ENCODE results near the gene ILF3.

The ILF3 gene

DNA sequence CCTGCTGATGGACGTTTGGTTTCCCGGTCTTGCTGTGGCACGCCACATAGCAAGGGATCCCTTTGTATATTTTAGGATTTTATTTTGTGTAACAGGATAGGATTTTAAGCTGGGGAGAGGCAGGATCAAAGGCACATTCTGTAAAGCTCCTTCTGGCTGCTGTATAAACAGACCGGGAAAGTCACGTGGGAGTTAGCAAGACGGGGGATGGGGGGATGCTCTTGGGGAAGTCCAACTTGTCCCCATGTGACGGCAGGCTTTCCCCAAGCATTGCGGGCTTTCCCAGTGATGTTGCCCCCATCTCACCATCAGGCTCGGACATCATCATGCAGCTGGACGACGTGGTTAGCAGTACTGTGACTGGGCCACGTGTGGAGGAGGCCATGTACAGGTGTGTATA is 52.8 kb downstream of the ILF3 start:
- DNase-seq = no peak

DNA sequence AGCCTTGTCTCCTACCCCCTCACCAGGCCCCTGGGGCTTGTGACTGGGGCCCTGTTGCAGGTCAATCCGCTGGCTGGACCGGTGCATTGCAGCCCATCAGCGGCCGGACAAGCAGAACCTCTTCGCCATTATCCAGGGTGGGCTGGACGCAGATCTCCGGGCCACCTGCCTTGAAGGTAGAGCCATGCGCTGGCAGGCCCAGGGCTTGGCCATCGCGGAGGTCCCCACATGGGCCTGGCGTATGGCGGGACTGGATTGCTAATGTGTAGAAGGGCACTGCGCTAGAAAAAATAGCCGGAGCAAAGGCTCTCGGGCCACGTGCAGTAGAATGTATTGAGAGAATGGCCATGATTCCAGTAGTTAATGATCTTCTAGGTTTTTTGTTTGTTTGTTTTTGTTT is 53.3 kb downstream of the ILF3 start:
- DNase-seq = no peak

DNA sequence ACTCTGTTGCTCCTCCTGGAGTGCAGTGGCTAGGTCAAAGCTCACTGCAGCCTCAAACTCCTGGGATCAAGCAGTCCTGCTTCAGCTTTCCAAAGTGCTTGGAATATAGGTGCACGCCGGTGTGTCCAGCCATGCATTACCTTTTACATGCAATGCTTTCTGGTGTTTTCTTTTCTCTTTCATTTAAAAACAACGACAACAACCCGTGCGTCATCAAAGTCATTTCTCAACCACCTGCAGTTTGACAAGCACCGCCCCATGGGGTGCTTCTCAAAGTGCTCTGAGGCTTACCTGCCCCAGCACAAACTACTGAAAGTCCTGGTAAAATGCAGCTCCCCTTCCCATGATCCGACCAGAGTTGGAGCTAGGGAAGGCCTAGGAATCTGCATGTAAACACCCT is 54.1 kb downstream of the ILF3 start:
- no peak for DNase-seq

DNA sequence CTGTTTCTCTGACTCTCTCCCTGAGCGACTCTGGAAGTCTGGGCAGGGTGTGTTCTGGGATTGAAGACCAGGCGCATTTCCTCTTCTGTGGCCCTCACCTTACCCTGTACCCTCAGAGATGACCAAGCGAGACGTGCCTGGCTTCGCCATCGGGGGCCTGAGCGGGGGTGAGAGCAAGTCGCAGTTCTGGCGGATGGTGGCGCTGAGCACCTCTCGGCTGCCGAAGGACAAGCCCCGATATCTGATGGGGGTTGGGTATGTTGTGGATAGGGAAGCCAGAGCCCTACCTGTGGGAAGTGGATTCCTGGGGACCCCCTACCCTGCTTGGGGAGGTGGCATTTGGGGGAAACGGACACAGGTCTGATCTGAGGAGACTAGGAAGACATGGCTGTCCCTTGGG is 57.9 kb downstream of the ILF3 start:
- no peak for DNase-seq

DNA sequence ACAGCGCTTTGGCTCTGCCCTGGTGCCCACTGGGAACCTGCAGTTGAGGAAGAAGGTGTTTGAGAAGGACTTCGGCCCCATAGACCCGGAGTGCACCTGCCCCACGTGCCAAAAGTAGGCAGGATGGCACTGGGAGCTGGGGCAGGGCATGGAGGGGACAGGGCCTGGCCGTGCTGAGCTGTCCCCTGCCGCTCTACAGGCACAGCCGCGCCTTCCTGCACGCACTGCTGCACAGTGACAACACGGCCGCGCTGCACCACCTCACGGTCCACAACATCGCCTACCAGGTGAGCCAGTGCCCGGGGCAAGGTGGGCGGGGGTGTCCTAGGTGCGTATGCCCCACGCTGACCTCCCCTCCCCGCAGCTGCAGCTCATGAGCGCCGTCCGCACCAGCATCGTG is 58.6 kb downstream of the ILF3 start:
- DNase-seq = no peak

DNA sequence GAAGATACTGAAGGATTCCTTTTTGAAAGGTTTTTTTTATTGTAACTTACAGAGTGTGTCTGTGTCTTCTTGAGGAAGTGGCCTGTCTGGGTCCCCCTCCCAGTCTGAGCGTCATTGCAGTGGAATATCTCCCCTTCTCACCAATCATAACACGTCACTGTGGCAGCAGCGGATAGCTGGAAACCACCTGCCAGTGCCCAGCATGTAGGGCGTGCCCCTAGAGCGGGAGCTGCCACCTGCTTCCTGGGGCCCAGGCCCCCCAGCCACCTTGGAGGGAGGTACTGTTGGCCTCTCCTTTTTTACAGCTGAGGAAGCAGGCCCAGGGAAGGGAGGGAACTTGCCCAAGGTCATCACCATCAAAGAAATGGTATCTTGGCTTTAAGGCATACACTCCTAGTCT is 59.2 kb downstream of the ILF3 start:
- no peak for DNase-seq

DNA sequence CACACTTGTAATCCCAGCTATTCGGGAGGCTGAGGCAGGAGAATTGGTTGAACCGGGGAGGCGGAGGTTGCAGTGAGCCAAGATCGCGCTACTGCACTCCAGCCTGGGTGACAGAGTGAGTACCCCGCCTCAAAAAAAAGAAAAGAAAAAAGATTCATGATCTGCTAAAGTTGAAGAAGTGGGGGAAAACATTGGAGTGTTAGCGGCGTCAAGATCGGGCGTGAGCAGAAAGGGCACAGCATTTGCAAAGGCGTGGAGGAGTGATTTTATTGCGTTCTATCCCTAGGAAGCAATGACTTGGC is 62.9 kb downstream of the ILF3 start:
- no peak for DNase-seq

DNA sequence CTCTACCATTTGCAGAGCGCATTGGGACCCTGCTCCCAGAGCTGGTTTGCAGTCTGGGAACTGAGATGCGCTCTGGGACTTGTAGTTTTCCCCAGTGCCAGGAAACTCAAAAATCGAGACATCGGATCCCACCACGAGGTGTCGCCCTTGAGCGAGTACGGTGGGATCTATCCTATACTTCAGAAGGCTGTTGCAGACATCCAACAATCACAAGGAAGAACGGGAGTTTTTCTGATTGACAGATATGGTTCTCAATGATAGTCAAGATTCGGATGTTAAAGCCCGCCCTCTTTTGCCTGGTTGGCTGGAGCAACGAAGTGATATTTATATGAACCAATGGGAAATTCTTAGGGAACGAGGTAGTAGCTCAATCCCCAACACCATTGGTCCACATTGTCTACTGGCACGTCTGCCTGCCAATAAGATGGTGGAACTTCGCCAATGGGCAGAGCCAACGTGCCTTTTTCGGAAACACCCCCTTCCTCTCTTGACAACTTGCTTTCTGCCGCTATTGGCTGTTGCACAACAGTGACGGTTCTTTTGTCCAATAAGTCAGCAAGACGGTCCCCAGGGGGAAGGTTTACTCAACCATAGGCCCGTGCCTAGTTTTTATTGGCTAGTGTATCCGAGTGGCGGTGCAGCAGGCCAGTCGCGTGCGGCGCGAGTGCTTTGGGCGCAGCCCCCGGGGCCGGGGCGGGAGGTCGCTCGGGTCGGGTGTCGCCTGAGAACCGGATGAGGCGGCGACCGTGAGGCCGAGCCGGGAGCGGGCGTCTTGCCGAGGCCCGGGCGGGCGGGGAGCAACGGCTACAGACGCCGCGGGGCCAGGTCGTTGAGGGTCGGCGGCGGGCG is 63.4 kb downstream of the ILF3 start, which contains the start of gene DNM2:
Gene DNM2 (plus strand): TSS at position 724 of the 849 bp plus-strand sequence. CDS start 164 bp downstream, outside the sequence.
- peak; percentile 100 for DNase-seq

DNA sequence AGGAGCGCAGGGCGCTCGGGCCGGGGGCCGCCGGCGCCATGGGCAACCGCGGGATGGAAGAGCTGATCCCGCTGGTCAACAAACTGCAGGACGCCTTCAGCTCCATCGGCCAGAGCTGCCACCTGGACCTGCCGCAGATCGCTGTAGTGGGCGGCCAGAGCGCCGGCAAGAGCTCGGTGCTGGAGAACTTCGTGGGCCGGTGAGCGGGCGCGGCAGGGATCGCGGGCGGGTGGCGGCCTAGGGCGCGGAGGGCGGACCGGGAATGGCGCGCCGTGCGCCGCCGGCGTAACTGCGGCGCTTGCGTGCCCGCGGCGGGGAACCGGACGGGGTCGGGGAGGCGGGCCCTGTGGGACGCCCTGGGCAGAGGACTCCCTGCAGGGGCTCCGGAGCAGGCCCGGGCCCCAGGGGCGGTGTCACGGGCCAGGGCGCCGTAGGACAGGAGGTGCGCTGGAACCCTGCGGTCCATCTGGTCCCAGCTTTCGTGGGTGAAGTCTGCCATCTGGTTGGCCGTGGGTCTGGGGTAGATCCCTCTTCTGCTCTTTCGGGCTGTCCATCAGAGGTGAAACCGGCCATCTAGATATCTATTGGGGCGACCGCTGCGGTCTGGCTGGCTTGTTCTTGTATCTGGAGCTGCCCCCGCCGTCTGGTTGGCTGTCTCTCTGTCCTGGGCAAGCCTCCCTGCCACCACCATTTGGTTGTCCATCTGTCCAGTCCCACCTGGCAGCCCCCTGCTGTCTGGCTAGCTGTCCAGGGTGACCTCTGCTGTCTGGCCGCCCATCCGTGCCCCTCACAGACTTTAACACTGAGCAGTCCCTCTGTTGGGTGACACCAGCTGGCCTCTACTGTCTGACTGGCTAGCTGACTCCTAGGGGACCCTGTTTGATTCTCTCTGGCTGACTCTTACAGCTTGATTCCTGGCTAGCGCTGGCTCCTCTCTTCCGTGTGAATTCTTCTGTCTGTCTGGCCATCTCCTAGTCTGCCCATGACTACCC is 64.4 kb downstream of the ILF3 start:
- peak; percentile 68 for DNase-seq

DNA sequence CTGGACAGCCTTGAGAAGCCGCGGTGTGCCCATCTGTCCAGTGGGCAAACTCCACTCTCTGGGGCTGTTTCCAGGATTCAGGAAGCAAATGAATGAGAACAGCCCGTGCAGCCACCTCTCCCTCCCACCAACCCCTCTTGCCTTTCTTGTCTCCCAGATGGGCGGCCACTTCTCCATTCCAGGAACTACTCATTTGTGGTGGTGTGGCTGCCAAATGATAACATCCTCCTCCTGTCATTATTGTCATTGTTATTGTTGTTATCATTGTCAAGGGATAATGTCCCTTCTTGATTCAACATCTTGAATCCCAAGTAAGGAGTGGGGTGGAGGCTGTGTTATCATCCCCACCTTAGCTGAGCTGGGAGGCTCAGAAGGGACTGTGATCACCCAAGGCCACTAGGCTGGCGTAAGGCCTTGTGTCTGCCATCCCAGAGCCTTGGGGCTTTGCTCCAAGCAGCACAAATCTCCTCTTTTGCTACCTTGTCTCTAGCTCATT is 65.4 kb downstream of the ILF3 start:
- no peak for DNase-seq

DNA sequence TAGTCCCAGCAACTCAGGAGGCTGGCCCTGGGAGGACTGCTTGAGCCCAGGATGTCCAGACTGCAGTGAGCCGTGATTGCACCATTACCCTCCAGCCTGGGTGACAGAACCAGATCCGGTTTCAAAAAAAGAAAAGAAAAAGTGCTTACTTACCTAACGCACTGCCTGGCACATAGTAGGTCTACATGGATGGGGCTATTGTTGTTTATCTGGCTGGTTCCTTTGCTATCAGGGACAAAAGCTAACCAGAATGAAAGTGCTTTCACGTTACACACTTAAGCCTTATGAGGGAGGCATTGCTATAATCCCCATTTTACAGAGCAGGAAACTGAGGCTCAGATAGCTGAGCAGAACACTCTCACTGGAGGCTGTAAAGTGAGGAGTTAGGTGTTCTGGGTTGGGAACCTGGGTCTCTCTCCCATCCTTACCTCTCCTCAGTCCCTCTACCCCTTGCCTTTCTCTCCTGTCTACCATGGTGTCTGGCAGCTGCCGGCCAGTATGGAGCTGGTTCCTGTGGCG is 66.5 kb downstream of the ILF3 start:
- DNase-seq = no peak

DNA sequence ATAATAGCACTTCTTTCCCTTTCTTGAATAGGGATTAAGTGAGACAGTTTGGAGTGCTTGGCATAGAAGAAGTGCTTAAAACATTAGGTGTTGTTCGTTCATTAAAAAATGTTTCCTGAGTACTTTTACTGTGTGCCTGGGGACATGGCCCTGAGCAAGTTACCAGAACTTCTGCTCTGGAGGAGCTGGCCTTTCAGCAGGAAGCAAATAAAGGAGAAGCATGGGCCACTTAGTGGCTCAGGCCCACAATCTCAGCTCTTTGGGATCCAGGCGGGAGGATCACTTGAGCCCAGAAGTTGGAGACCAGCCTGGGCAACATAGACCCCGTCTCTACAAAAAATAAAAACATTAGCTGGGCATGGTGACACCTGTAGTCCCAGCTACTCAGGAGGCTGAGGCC is 69.4 kb downstream of the ILF3 start:
- no peak for DNase-seq

DNA sequence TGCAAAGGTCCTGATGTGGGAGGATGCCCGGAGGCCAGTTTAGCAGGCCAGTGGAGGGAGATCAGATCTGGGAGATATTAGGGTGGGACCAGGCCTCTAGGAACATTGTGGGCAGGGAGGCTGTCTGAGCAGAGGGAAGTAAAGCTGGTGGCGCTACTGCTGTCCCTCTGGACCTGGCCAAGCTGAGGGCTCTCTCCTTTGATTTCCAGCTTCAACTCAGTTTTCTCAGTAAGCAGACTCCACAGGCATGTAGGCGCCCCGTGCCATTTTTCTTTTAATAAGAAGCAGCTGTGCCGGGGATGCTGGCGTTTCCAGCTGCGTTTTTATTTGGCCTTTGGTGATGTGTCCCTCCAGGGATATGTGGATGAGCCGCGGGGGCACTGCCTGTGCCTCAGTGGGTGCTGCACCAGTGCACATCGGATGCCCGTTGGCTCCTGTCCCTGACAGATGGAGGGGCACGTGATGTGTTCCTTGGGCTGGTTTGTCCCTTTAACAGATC is 70.5 kb downstream of the ILF3 start:
- DNase-seq = no peak

DNA sequence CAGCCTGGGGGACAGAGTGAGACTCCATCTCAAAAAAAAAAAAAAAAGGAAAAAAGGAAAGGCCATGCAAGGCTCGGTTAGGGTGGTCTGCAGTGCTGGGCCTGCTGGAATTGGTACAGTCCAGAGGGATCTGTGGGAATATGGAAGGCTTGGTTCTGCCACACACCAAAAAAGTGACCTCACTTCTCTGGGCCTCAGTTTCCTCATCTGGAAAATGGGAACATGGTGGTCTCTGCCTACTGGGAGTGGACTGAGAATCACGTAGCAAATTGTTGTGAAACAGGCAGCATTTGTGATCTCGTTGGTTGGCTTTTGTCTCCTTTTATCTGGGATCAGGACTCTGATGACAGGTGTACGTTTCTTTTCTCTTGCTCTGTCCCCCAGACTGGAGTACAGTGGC is 71.3 kb downstream of the ILF3 start:
- DNase-seq = no peak

DNA sequence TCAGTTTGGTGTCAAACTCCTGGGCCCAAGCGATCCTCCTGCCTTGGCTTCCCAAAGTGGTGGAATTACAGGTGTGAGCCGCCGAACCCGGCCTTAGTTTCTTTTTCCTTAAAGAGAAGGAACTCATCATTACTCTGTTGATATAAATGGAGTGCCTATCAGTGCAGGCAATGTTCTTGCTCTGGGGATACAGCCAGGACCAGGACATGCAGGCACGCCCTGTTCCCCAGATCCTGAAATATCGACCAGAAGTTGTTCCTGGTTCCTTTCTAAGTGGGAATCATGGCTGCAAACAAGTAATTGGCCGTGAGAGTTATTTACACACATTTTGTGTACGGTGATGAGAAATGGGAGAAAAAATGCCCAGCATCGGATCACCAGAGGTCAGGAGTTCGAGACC is 72.1 kb downstream of the ILF3 start:
- no peak for DNase-seq

DNA sequence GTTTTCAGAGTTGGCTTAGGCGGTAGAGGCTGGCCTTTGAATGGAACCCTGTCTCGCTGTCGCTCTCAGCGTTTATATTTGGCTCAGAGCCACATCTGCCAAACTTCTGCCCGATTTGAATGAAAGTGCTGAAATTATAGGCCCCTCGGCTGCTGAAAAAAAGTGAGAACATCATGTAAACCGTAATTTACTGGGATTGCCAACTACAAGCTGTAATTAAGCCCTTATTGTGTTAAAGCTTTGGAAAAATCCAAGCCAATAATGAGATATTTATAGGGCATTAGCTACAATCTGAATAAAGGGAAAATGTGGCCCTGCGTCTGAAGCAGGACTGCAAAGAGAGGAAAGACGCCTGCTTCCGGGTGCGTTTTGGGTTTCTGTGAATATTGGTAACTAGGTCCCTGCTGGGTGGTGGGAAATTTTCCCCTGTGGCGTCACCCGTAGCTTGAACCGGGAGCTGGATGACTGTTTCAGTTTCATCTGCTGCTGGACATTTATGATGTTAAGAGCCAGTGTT is 73.6 kb downstream of the ILF3 start:
- no peak for DNase-seq

DNA sequence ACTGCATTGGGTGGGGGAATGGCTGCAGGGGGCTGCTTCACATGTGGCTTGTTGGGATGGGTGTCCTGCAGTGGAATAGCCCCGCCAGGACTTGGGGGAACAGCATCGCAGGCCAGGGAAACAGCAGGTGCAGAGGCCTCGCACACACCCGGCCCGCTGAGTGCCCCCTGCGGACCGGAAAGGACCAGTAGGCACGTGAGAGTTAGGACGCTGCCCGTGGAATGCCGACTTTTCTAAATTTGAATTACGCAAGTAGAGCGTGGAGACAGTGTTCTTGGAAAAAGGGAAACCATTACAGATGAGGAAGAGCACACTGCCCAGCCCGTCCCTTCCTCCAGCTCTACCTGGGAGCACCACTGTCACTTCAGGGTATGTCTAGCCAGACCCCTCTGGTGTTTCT is 75.3 kb downstream of the ILF3 start:
- no peak for DNase-seq

DNA sequence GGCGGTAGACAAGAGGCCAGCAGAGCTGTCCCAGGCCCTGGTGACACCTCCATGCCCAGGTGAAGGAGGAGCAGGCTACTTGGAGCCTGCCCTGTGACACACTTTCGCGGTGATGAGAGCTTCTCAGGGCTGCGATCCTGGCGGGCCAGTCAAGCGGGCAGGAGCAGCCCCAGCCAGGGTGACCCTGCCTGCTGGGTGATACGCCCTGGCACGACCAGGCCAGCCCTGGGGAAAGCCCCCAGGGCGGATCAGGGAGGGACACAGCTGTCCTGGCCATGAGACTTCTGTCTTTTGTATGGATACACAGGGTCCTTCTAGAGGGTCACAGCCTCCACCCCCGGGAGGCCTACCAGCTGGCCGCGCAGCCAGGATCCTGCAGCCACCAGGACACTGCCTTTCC is 76.8 kb downstream of the ILF3 start:
- DNase-seq = no peak

DNA sequence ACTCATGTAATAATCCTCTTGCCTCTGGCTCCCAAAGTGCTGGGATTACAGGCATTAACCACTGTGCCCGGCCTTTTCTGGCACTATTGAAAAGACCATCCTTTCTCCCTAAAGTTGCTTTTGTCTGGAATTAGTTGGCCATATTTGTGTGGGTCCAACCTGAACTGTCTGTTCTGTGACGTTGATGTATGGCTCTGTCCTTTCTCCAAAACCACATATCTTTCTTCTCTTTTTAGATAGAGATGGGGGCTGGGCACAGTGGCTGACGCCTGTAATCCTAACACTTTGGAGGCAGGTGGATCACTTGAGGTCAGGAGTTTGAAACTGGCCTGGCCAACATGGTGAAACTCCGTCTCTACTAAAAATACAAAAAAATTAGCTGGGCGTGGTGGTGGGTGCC is 81.6 kb downstream of the ILF3 start:
- no peak for DNase-seq

DNA sequence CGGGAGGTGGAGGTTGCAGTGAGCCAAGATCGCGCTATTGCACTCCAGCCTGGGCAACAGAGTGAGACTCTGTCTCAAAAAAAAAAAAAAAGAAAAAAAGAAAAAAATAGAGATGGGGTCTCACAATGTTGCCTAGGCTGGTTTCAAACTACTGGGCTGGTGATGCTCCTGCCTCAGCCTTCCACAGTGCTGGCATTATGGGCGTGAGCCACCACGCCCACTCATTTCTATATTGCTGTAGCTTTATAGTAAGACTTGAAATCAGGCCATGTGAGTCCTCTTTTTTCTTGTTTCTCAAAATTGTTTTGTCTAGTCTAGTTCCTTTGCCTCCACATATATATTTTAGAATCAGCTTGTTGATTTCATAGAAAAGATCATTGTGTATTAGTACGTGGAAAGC is 82.0 kb downstream of the ILF3 start:
- DNase-seq = no peak

DNA sequence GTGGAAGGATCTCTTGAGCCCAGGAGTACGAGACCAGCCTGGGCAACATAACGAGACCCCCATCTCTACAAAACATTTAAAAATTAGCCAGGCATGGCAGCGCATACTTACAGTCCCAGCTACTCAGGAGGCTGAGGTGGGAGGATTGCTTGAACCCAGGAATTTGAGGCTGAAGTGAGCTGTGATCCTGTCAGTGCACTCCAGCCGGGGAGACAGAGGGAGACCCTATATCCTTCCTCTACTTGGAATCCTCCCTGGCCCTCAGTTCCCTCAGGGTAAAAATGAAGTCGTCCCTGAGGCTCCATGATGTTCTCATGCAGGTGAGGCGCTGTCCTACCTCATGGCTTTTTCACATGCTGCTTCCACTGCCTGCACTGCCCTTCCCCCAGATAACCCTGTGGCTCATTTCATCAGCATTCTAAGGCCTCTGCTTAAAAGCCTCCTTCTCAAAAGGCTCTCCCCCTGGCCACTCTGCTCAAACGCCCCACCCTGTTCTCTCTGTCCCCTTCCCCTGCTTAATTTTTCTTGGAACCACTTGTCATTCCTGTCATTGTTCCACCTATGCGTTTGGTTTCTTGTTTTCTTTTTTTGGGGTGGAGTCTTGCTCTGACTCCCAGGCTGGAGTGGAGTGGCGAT is 82.9 kb downstream of the ILF3 start:
- DNase-seq = no peak

DNA sequence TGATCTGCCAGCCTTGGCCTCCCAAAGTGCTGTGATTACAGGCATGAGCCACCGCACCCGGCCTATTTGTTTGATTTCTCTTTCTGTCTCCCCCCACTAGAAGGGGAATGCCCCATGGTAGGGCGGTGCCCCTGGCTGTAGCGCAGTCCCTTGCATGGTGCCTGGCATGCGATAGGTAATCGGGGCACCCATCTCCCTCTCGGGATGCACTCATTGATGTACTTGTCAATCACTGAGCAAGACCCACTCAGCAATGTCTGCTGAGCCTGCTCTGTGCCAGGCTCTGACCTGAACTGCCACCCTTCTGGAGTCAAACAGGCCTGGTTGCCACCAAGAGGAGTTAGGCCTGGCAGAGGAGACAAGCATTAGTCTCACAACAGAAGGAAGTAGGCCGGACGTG is 83.6 kb downstream of the ILF3 start:
- no peak for DNase-seq

DNA sequence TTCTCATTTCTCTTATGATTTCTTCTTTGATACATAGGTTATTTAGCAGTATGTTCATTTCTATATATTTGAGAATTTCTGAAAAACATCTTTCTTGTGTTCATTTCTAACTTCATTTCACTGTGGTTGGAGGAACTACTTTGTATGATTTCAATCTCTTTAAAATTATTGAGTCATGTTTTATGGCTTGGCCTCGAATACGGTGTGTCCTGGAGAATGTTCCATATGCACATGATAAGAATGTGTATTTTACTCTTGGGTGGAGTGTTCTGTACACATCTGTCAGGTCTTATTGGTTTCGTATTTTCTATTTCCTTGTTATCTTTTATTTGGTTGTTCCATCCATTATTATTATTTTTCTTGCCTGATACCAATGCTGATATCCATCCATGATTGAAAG is 86.7 kb downstream of the ILF3 start:
- DNase-seq = no peak
